ENCODE results near the gene SPN.

- TF ChIP-seq POLR2A (IDR thresholded peaks at IDR 0.05) (no peak), CTCF (IDR thresholded peaks at IDR 0.05) (no peak)
Observed at GRCh38 chr16:29641561-29641960, 21.5 kb upstream of the SPN start.
